ENCODE data around the gene SPANXN5.
"Not testable (repeated sequence)": the region's sequence is repeated elsewhere in the genome, so short reads cannot be mapped to it uniquely, and the experiment has no call there.

SPANXN5 gene

DNA sequence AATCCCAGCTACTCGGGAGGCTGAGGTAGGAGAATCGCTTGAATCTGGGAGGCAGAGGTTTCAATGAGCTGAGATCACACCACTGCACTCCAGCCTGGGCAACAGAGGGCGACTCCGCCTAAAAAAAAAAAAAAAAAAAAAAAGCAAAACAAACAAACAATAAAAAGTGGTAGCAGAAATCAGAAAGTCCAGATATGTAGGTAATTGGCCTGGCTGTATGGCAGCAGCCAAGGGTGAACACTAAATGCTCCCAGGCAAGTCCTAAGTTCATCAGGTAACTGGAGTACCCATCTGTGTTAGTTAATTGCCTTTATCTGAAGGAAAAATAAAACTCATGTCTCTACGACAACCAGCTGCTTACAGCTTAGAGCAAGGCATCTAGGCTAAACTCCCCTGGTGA, 31.2 kb downstream of the SPANXN5 start:
- H3K9ac ChIP-seq (ENCODE audit: low read length in 5 of 5); H3K4me3 ChIP-seq (ENCODE audit: low read depth in 1 of 5, low read length in 5 of 5); H3K4me1 ChIP-seq (ENCODE audit: control insufficient read depth in 5 of 5, insufficient read depth in 5 of 5, low read length in 5 of 5); H3K36me3 ChIP-seq (ENCODE audit: control insufficient read depth in 5 of 5, insufficient read depth in 5 of 5, low read length in 5 of 5); H3K27me3 ChIP-seq (ENCODE audit: control insufficient read depth in 5 of 5, insufficient read depth in 4 of 5, low read length in 5 of 5); H3K9me3 ChIP-seq (ENCODE audit: control insufficient read depth in 5 of 5, low read length in 5 of 5); H3K27ac ChIP-seq (ENCODE audit: low read depth, low read length): not testable (repeated sequence)

DNA sequence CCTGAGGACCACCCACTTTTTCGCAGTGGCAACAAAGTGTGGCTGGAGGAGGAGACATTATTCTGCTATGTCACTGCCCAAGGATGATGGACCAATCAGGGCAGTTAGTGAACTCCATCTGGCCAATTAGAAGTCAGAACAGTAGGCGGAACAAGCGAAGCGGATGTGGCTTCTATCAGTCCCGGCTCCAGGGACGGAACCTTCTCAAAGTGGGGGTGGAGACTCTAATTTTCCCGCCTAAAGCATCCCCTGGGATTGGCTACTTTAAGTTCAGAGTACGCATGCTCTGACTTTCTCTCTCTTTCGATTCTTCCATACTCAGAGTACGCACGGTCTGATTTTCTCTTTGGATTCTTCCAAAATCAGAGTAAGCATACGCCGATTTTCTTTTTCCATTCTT, 46.3 kb downstream of the SPANXN5 start, which contains the start of gene SSX2B:
Gene SSX2B (plus strand): TSS at position 301 of the 400 bp plus-strand sequence. CDS start 1,429 bp downstream, outside the sequence.
- H3K36me3 ChIP-seq (ENCODE audit: control insufficient read depth in 5 of 5, insufficient read depth in 5 of 5, low read length in 5 of 5); H3K9me3 ChIP-seq (ENCODE audit: control insufficient read depth in 5 of 5, low read length in 5 of 5); H3K27me3 ChIP-seq (ENCODE audit: control insufficient read depth in 5 of 5, insufficient read depth in 4 of 5, low read length in 5 of 5); H3K4me1 ChIP-seq (ENCODE audit: control insufficient read depth in 5 of 5, insufficient read depth in 5 of 5, low read length in 5 of 5); H3K4me3 ChIP-seq (ENCODE audit: low read depth in 1 of 5, low read length in 5 of 5); H3K9ac ChIP-seq (ENCODE audit: low read length in 5 of 5); H3K27ac ChIP-seq (ENCODE audit: low read depth, low read length): not testable (repeated sequence)
